Renal pelvis (tissue), 4 donors: ENCODE measurements around the gene CAMKK1. TPM values are rescaled to one million over a fixed set of nuclear protein-coding genes. Genes with fewer than 3 reads are reported as not detected.
"Not testable (repeated sequence)": the region's sequence is repeated elsewhere in the genome, so short reads cannot be mapped to it uniquely, and the experiment has no call there.

Experiments
- DNase-seq: peaks from one replicate; pipeline ENCODE4 v3.0.0-alpha.2; 2013
- polyA plus RNA-seq, 3 donors: library from polyadenylated mRNA; unstranded; fragments of 120-200 nt; gene quantifications; one replicate each; pipeline ENCODE4 v1.2.1, GENCODE V29; 2013; ENCODE audit not compliant: insufficient read length in 3 of 3

CAMKK1 gene
- polyA plus RNA-seq, 3 donors: 4.1 to 4.9 (median 4.8) TPM

- no peak for DNase-seq
Observed at GRCh38 chr17:3879591-3880417, 13.0 kb downstream of the CAMKK1 start.

GRCh38 chr17:3879186-3879585, 13.7 kb downstream of the CAMKK1 start:
- DNase-seq: no peak

GRCh38 chr17:3877220-3877619, 15.6 kb downstream of the CAMKK1 start:
- no peak for DNase-seq

GRCh38 chr17:3875317-3875716, 17.5 kb downstream of the CAMKK1 start:
- DNase-seq: no peak

GRCh38 chr17:3873862-3874261, 19.0 kb downstream of the CAMKK1 start:
- no peak for DNase-seq

GRCh38 chr17:3870871-3871306, 22.0 kb downstream of the CAMKK1 start:
- no peak for DNase-seq

- DNase-seq: no peak
Observed at GRCh38 chr17:3867606-3868005, 25.2 kb downstream of the CAMKK1 start.

GRCh38 chr17:3867106-3867505, 25.7 kb downstream of the CAMKK1 start:
- DNase-seq: no peak

GRCh38 chr17:3866276-3866675, 26.6 kb downstream of the CAMKK1 start:
- no peak for DNase-seq

- DNase-seq: no peak
Observed at GRCh38 chr17:3865176-3865575, 27.7 kb downstream of the CAMKK1 start.

GRCh38 chr17:3864534-3864933, 28.3 kb downstream of the CAMKK1 start:
- no peak for DNase-seq

GRCh38 chr17:3861761-3862681, 30.8 kb downstream of the CAMKK1 start:
- no peak for DNase-seq

- DNase-seq: no peak
Observed at GRCh38 chr17:3860939-3861700, 31.7 kb downstream of the CAMKK1 start.

GRCh38 chr17:3859940-3860339, 32.9 kb downstream of the CAMKK1 start:
- DNase-seq: no peak

- DNase-seq: no peak
Observed at GRCh38 chr17:3857261-3858105, 35.4 kb downstream of the CAMKK1 start.

- DNase-seq: not testable (repeated sequence)
Observed at GRCh38 chr17:3854204-3854603, 38.6 kb downstream of the CAMKK1 start.

GRCh38 chr17:3852561-3852960, 40.3 kb downstream of the CAMKK1 start:
- no peak for DNase-seq

- no peak for DNase-seq
Observed at GRCh38 chr17:3851461-3852100, 41.3 kb downstream of the CAMKK1 start.

- DNase-seq: no peak
Observed at GRCh38 chr17:3848229-3848835, 44.5 kb downstream of the CAMKK1 start.

- no peak for DNase-seq
Observed at GRCh38 chr17:3847165-3847670, 45.6 kb downstream of the CAMKK1 start.
